Glutamatergic neuron (in vitro differentiated cells): ENCODE measurements around the gene SEPTIN3. TPM values are rescaled to one million over a fixed set of nuclear protein-coding genes. Genes with fewer than 3 reads are reported as not detected.
"Not testable (repeated sequence)": the region's sequence is repeated elsewhere in the genome, so short reads cannot be mapped to it uniquely, and the experiment has no call there.

ENCODE experiments used
- DNase-seq: peaks from one replicate; pipeline ENCODE4 v3.0.0; 2022
- H3K27ac Mint-ChIP-seq: one replicate; pipeline ENCODE4 v1.8.0; 2020; ENCODE audit warnings: mild to moderate bottlenecking, mixed read lengths, inconsistent platforms; ENCODE audit not compliant: unreplicated experiment
- H3K27me3 Mint-ChIP-seq: one replicate; pipeline ENCODE4 v1.8.0; 2020; ENCODE audit warnings: mild to moderate bottlenecking, moderate library complexity, mixed read lengths, inconsistent platforms; ENCODE audit not compliant: unreplicated experiment
- H3K36me3 Mint-ChIP-seq: one replicate; pipeline ENCODE4 v1.8.0; 2020; ENCODE audit warnings: mild to moderate bottlenecking, mixed read lengths, inconsistent platforms; ENCODE audit not compliant: unreplicated experiment
- H3K4me1 Mint-ChIP-seq: one replicate; pipeline ENCODE4 v1.8.0; 2020; ENCODE audit warnings: mild to moderate bottlenecking, low read depth, mixed read lengths, inconsistent platforms; ENCODE audit not compliant: unreplicated experiment
- H3K4me3 Mint-ChIP-seq: one replicate; pipeline ENCODE4 v1.8.0; 2020; ENCODE audit warnings: mild to moderate bottlenecking, mixed read lengths, inconsistent platforms; ENCODE audit not compliant: unreplicated experiment
- H3K9me3 Mint-ChIP-seq: one replicate; pipeline ENCODE4 v1.8.0; 2020; ENCODE audit warnings: mild to moderate bottlenecking, moderate library complexity, mixed read lengths, inconsistent platforms; ENCODE audit not compliant: unreplicated experiment
- total RNA-seq: library from RNA; stranded (reverse); fragmentation: NEBNext Ultra II Directional; extraction: Animal tissue kit (Norgen Biotek cat#: 25700); gene quantifications from one replicate; pipeline ENCODE4 v1.2.1, GENCODE V29; 2021; ENCODE audit not compliant: unreplicated experiment
- TF ChIP-seq, protein P1 (sequence below): fragments of 200-600 bp; sonication (generic); IDR thresholded peaks from one replicate; pipeline ENCODE4 v1.5.0; 2021; ENCODE audit not compliant: partially characterized antibody, unreplicated experiment

SEPTIN3 gene
- total RNA-seq, 1 donor from 2014 or later = 216 TPM

GRCh38 chr22:41948142-41948541 is 21.1 kb upstream of the SEPTIN3 start:
- no peaks in the 10 kb centered on the region for H3K36me3 Mint-ChIP-seq
- H3K4me1 Mint-ChIP-seq = peaks cover 13% of the 10 kb centered on the region
- H3K4me3 Mint-ChIP-seq = no peak overlapping the region
- DNase-seq = no peak
- peaks cover 3% of the 10 kb centered on the region for H3K27me3 Mint-ChIP-seq
- TF ChIP-seq, protein P1, sequence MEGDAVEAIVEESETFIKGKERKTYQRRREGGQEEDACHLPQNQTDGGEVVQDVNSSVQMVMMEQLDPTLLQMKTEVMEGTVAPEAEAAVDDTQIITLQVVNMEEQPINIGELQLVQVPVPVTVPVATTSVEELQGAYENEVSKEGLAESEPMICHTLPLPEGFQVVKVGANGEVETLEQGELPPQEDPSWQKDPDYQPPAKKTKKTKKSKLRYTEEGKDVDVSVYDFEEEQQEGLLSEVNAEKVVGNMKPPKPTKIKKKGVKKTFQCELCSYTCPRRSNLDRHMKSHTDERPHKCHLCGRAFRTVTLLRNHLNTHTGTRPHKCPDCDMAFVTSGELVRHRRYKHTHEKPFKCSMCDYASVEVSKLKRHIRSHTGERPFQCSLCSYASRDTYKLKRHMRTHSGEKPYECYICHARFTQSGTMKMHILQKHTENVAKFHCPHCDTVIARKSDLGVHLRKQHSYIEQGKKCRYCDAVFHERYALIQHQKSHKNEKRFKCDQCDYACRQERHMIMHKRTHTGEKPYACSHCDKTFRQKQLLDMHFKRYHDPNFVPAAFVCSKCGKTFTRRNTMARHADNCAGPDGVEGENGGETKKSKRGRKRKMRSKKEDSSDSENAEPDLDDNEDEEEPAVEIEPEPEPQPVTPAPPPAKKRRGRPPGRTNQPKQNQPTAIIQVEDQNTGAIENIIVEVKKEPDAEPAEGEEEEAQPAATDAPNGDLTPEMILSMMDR = no peak
- H3K9me3 Mint-ChIP-seq = peaks cover 6% of the 10 kb centered on the region
- no peak overlapping the region for H3K27ac Mint-ChIP-seq

DNA sequence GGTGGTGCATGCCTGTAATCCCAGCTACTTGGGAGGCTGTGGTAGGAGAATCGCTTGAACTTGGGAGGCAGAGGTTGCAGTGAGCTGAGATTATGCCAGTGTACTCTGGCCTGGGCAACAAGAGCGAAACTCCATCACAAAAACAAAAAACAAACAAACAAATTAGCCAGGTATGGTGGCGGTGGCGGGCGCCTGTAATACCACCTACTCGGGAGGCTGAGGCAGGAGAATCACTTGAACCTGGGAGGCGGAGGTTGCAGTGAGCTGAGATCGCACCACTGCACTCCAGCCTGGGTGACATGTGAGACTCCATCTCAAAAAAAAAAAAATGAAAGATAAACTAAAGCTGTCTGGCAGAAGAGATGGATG is 20.3 kb upstream of the SEPTIN3 start:
- not testable (repeated sequence) for DNase-seq, H3K36me3 Mint-ChIP-seq, H3K27me3 Mint-ChIP-seq, H3K27ac Mint-ChIP-seq, H3K9me3 Mint-ChIP-seq, H3K4me3 Mint-ChIP-seq
- peaks cover 13% of the 10 kb centered on the region for H3K4me1 Mint-ChIP-seq

GRCh38 chr22:41949297-41949965 is 19.8 kb upstream of the SEPTIN3 start:
- no peak overlapping the region for H3K4me3 Mint-ChIP-seq
- peaks cover 4% of the 10 kb centered on the region for H3K27me3 Mint-ChIP-seq
- TF ChIP-seq, protein P1 = no peak
- H3K4me1 Mint-ChIP-seq = peaks cover 13% of the 10 kb centered on the region
- no peak for DNase-seq
- H3K9me3 Mint-ChIP-seq = peaks cover 4% of the 10 kb centered on the region
- H3K27ac Mint-ChIP-seq = no peak overlapping the region
- H3K36me3 Mint-ChIP-seq = no peaks in the 10 kb centered on the region

DNA sequence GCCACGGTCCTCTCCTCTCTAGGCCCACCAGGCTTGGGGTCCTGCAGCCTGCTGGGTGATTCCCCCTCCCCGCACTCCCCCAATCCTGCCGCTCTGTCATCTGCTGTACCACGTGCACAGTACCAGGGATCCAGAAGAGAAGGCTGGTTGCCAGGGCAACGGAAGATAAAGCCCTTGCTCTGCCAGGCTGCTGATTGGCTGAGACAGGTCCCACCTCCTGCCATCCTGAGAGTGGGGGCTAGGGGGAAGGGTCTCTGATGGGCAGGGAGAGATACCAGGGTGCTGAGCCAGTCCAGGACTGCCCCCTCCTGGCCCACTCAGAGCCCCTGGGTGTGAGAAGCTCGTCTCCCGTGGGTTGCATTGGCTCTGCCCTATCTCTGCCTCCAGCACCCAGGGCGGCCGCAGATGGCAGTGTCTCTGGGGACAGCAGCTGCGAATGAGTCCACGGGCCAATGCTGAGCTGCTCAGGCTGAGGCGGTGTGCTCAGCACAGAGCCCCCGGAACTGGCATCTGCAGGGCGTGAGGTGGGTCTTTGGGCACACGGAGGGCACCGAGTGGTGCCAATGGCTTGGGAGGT is 17.3 kb upstream of the SEPTIN3 start, which contains the start of gene SMIM45:
Gene SMIM45 (plus strand): TSS at position 253 of the 577 bp plus-strand sequence.
- Mint-ChIP-seq H3K4me3 (peak within 1 kb of the TSS; percentile 69), H3K4me1 (peaks cover 13% of the 10 kb centered on the region), H3K27ac (no peak within 1 kb of the TSS), H3K27me3 (peaks cover 3% of the 10 kb centered on the region), H3K36me3 (no peaks in the 10 kb centered on the region), H3K9me3 (peaks cover 2% of the 10 kb centered on the region)
- TF ChIP-seq, protein P1 = no peak
- DNase-seq = peak; percentile 48

DNA sequence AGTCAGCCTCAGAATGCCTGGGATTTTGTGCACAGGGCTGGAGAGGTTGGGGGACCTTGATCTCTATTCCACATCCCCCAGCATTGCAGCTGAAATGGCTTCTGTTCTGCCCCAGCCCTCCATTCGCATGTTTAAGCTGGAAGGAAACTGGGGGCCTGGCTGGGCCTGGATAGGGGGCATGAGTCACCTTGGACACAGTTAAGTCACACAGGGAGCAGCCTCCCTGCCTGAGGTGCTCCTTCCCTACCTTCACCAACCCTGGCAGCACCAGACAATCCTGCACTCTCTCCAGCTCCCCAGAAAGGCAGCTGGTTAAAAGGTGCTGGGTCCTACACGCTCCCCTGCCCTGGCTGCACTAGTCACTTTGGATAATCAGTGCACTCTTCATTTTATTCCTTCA is 16.5 kb upstream of the SEPTIN3 start:
- TF ChIP-seq, protein P1 = no peak
- Mint-ChIP-seq H3K27ac (no peak overlapping the region), H3K9me3 (peaks cover 2% of the 10 kb centered on the region), H3K36me3 (no peaks in the 10 kb centered on the region), H3K27me3 (peaks cover 3% of the 10 kb centered on the region), H3K4me1 (peaks cover 13% of the 10 kb centered on the region), H3K4me3 (no peak overlapping the region)
- DNase-seq = no peak
